OCI-LY7 (cell line): Measurements from ENCODE around the gene C1orf21.

ENCODE experiments used
- EZH2phosphoT487 ChIP-seq: fragments of 200-600 bp; sonication (generic); IDR thresholded peaks from 2 replicates; pipeline ENCODE4 v1.6.1; 2018; ENCODE audit warnings: low read depth, borderline replicate concordance, mild to moderate bottlenecking, mixed run types, antibody characterized with exemption, low read length, moderate library complexity, mixed read lengths
- TF ChIP-seq, protein P1 (sequence below): fragments of 200-600 bp; sonication (generic); conservative IDR thresholded peaks from 2 replicates; pipeline ENCODE4 v1.5.1; 2014; ENCODE audit warnings: mild to moderate bottlenecking, antibody characterized with exemption, low read length, moderate library complexity, mixed read lengths

DNA sequence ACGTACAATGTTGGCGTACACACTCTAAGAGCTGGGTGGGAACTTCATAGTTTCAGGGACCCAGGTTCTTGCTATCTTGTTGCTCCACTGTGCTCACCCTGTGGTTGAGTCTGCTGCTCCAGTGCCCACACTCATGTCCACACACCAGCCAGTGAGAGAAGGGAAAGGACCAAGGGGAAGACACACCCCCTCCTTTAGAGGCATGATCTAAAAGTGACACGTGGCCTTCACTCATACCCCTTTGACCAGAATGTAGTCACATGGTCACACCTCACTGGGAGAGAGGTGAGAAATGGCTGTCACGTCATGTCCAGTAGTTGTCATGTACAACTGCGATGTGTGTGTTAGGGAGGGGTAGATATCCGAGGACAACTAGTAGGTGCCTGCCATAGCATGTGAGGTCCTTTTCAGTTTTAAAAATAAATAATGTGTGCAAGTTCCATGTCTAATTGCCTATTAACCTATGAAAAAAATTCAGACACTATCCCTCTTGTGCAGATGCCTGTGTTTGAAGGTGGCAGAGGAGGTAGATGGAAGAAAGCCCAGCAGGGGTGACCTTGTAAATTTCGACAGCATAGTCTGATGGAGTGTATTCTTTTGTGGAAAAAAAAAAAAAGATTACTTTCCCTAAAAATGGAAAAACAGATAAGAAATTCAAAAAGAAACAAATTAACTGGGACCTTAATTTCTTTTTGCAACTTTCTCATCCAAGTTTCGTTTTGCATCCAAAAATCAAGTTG is 149.6 kb downstream of the C1orf21 start:
- TF ChIP-seq, protein P1, sequence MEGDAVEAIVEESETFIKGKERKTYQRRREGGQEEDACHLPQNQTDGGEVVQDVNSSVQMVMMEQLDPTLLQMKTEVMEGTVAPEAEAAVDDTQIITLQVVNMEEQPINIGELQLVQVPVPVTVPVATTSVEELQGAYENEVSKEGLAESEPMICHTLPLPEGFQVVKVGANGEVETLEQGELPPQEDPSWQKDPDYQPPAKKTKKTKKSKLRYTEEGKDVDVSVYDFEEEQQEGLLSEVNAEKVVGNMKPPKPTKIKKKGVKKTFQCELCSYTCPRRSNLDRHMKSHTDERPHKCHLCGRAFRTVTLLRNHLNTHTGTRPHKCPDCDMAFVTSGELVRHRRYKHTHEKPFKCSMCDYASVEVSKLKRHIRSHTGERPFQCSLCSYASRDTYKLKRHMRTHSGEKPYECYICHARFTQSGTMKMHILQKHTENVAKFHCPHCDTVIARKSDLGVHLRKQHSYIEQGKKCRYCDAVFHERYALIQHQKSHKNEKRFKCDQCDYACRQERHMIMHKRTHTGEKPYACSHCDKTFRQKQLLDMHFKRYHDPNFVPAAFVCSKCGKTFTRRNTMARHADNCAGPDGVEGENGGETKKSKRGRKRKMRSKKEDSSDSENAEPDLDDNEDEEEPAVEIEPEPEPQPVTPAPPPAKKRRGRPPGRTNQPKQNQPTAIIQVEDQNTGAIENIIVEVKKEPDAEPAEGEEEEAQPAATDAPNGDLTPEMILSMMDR: no peak
- no peak for TF ChIP-seq EZH2phosphoT487
